Heart right ventricle (tissue), 16 donors: ENCODE measurements around the gene SMPDL3A. TPM values are rescaled to one million over a fixed set of nuclear protein-coding genes. Genes with fewer than 3 reads are reported as not detected.

Experiments
- ATAC-seq, 8 donors: fragments of 200-7000 bp; cut with Tn5 transposase; one replicate each; pipeline ENCODE4 v1.9.1; 2020; ENCODE audit warnings: mild to moderate bottlenecking in 8 of 8, moderate library complexity in 8 of 8, moderate number of reproducible peaks in 1 of 8
- DNase-seq, 2 donors: peaks; one replicate each; pipeline ENCODE4 v3.0.0-alpha.2; 2020
- H3K27ac ChIP-seq, 10 donors: fragments of 200-600 bp; sonication (generic) in 2 of 10; one replicate each; pipeline versions ENCODE4 v1.5.0 to v1.8.0; 2020 to 2022; ENCODE audit warnings: mild to moderate bottlenecking in 3 of 10
- H3K27me3 ChIP-seq, 7 donors: fragments of 200-600 bp; one replicate each; pipeline ENCODE4 v1.8.0; 2021 to 2022; ENCODE audit warnings: mild to moderate bottlenecking in 2 of 7
- H3K36me3 ChIP-seq, 9 donors: fragments of 200-600 bp; sonication (generic) in 1 of 9; one replicate each; pipeline versions ENCODE4 v1.5.0 to v1.8.0; 2020 to 2022; ENCODE audit warnings: mild to moderate bottlenecking in 2 of 9
- H3K4me1 ChIP-seq, 9 donors: fragments of 200-600 bp; sonication (generic) in 1 of 9; one replicate each; pipeline versions ENCODE4 v1.5.0 to v1.8.0; 2020 to 2022; ENCODE audit warnings: mild to moderate bottlenecking in 4 of 9
- H3K4me3 ChIP-seq, 10 donors: fragments of 200-600 bp; sonication (generic) in 2 of 10; one replicate each; pipeline versions ENCODE4 v1.5.0 to v1.8.0; 2020 to 2022; ENCODE audit warnings: mild to moderate bottlenecking in 7 of 10, moderate library complexity in 2 of 10
- H3K9me3 ChIP-seq, 11 donors: fragments of 200-600 bp in 10 of 11; sonication (generic) in 2 of 11; one replicate each; pipeline versions ENCODE4 v1.5.0 to v1.8.0; 2013 to 2022; ENCODE audit warnings: mild to moderate bottlenecking in 2 of 11, control low read depth in 1 of 11, moderate library complexity in 1 of 11
- WGBS, 2 donors: extraction: QIAGEN DNeasy Blood & Tissue Kit; methylation state at CpG; one replicate each; pipeline ENCODE4 v1.1.7; 2013; ENCODE audit warnings: inconsistent platforms in 1 of 2; 5-methylcytosine and 5-hydroxymethylcytosine counted together
- intact Hi-C, 10 donors: fragments of 100-400 bp; cut with DNase I; formaldehyde crosslinking; loops; one replicate each; pipeline versions ENCODE4 v1.11.1 to v1.14.2; 2022
- polyA plus RNA-seq, 2 donors: library from polyadenylated mRNA; stranded (reverse); fragments of 200-250 nt; gene quantifications; one replicate each; pipeline ENCODE4 v1.2.3, GENCODE V29; 2013
- total RNA-seq, 10 donors: library from RNA; stranded (reverse); fragmentation: NEBNext Ultra II Directional in 3 of 10; extraction: Animal tissue kit (Norgen Biotek cat#: 25700) in 3 of 10; gene quantifications; one replicate each; pipeline versions ENCODE4 v1.2.1 to v1.2.4, GENCODE V29; 2021 to 2023
- TF ChIP-seq, protein P1 (sequence below), 9 donors: fragments of 200-600 bp; sonication (generic) in 2 of 9; IDR thresholded peaks; one replicate each; pipeline versions ENCODE4 v1.5.0 to v1.8.0; 2021 to 2022; ENCODE audit warnings: antibody characterized with exemption in 9 of 9, mild to moderate bottlenecking in 5 of 9, moderate library complexity in 1 of 9
- donor health status: Arrhythmogenic right ventricular cardiomyopathy.
- donor health status: ischemic (EF 13 %, LVEDD 7.1; RV severe dilation, severe dysfunction).
- donor health status: healthy with polysubstance abuse.
- donor health status: DM: no; HTN: yes; CAD: no.
- donor health status: DM: no; HTN: no; CAD: no.
- donor health status: ischemic (EF 25% LVEDD 6.9; RV normal size, moderate dysfunction).
- donor health status: ischemic (EF 25% LVEDD 5.7; RV mildly dilated, moderate dysfunction).
- donor health status: healthy.
- donor health status: DM: yes; HTN: yes; CAD: no.
- donor health status: Ischemic cardiomyopathy.
- donor health status: ischemic (EF 35%, LVEDD 5.7; RV mildly dilated, moderate dysfunction).
- donor health status: nonischemic (EF 11% LVEDD 7.7; RV severe dilation, severe dysfunction).
- donor health status: DM: yes; HTN: yes; CAD: no.
- donor health status: PGD.
- donor health status: ischemic (EF 29% LVEDD 5.4; RV normal size, mild dysfunction).
- donor health status: nonischemic (EF 23%, LVEDD 6.1; RV moderate dilation, normal function).

The SMPDL3A gene
- total and polyA plus RNA-seq, 12 donors, result 2.5 to 6.7 (median 3.9) TPM

DNA sequence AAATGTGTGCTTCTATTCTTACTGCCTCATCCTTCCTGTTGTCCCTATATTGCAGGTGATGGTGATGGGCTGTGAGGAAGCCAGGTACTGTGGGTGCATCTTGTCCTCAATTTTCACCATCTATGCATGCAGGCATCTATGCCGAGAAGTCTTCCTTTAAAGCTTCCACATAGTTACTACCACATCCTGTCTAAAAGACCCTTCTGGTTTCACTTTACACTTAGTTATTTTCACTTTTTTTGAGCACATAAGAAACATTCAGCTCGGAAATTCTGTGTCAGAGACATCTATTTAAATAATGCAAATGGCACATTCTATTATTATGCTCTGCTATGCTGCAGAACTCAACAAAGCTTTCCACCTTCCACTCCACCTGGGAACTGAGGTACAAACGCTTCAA, 37.7 kb upstream of the SMPDL3A start:
- TF ChIP-seq, protein P1, sequence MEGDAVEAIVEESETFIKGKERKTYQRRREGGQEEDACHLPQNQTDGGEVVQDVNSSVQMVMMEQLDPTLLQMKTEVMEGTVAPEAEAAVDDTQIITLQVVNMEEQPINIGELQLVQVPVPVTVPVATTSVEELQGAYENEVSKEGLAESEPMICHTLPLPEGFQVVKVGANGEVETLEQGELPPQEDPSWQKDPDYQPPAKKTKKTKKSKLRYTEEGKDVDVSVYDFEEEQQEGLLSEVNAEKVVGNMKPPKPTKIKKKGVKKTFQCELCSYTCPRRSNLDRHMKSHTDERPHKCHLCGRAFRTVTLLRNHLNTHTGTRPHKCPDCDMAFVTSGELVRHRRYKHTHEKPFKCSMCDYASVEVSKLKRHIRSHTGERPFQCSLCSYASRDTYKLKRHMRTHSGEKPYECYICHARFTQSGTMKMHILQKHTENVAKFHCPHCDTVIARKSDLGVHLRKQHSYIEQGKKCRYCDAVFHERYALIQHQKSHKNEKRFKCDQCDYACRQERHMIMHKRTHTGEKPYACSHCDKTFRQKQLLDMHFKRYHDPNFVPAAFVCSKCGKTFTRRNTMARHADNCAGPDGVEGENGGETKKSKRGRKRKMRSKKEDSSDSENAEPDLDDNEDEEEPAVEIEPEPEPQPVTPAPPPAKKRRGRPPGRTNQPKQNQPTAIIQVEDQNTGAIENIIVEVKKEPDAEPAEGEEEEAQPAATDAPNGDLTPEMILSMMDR (IDR thresholded peaks at IDR 0.05), result no peak

DNA sequence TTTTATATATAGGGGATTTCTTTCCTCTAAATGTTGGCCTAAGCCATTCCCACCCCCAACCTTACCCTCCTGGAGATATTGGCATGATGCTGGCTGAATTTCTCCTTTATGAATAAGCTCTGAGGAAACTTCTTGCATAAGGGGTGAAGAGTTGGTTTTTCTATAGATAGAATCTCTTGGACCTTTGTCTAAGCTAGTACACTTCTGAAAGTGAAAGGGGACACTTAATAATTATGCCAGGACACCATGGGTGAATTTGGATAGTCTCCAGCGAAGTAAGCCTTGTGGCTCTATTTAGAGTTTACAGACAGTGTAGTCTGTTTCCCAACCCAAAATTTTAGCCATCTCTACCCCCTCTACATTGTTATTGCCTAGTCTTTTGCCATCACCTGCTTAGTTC, 36.6 kb upstream of the SMPDL3A start:
- TF ChIP-seq, protein P1 (IDR thresholded peaks at IDR 0.05), result no peak
- Histone ChIP-seq H3K27ac (no peak overlapping the region), H3K9me3 (no peaks in the 10 kb centered on the region), H3K36me3 (no peaks in the 10 kb centered on the region), H3K4me3 (no peak overlapping the region), H3K27me3 (no peaks in the 10 kb centered on the region), H3K4me1 (peaks cover 0 to 20% (median 0%) of the 10 kb centered on the region in 9 donors)
- DNase-seq (no peak), ATAC-seq (no peak)
- intact Hi-C loops, result no loop called here
- 51 to 64% methylated on average over 1 of the region's 1 CpG for WGBS, 2 donors

More for the DNA sequence above, 37.7 kb upstream of the SMPDL3A start:
- Histone ChIP-seq H3K27ac (no peak overlapping the region), H3K27me3 (peaks cover 0 to 4% (median 0%) of the 10 kb centered on the region in 7 donors), H3K36me3 (no peaks in the 10 kb centered on the region), H3K9me3 (no peaks in the 10 kb centered on the region), H3K4me3 (no peak overlapping the region), H3K4me1 (peaks cover 0 to 20% (median 0%) of the 10 kb centered on the region in 9 donors)
- 64% methylated on average over 3 of the region's 3 CpGs for WGBS, 2 donors
- DNase-seq (no peak), ATAC-seq (no peak)
- intact Hi-C loops, result no loop called here

DNA sequence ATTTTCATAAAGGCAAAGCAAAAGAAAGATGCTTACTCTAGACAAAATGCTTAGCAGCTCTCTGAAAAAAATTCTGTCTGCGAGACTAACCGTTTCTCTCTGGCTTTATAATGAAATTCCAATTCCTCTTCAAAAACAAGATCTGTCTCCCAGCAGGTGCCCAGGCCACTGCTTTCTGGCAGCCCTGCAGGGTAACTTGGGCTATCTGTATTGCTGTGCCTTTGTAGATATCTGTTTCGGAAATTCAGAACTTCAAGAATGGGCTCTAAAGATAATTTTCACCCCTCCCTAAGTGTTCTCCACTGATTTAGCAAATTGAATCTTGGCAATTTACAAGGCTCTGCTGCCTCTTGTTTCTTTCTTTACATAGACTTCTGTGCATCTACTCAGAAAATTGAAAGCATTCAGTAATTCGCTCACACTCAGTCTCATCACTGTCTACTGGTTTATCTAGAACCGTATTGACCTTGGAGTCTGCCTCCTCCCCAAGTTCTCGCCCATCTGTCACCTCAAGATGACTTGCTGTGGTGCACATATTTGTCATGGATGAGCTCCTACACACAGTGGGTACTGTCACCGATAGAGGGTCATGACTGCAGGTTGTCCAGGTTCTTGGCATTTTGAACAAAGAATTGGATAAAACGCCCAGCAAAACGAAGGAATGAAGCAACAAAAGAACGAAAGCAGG, 35.9 kb upstream of the SMPDL3A start:
- H3K27me3 ChIP-seq, result no peaks in the 10 kb centered on the region
- TF ChIP-seq, protein P1 (IDR thresholded peaks at IDR 0.05), result no peak
- ATAC-seq (no peak), DNase-seq (no peak)
- peak overlapping the region in 2 of 10 donors; percentile 7 to 28 for H3K4me3 ChIP-seq
- peak overlapping the region in 1 of 10 donors; percentile 37 for H3K27ac ChIP-seq
- intact Hi-C loops, result no loop called here
- WGBS, 2 donors, result 77% methylated on average over 10 of the region's 10 CpGs
- no peaks in the 10 kb centered on the region for H3K36me3 ChIP-seq
- no peaks in the 10 kb centered on the region for H3K9me3 ChIP-seq
- peaks cover 0 to 20% (median 0%) of the 10 kb centered on the region in 9 donors for H3K4me1 ChIP-seq

DNA sequence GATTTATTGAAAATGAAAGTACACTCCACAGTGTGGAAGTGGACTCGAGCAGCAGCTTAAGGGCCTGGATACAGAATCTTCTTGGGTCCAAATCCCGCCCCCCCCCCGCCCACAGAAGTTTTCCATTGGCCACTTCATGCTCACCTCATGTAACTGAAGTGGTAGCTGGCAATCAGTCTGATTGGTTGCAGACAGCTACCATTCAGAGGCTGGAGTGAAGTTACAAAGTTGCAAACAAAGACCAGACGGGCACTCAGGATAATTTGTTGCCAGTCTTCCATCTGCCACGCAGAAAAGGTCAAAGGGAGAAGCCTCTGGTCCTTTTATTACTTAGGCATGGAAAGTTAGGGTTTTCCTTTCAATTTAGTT, 35.4 kb upstream of the SMPDL3A start:
- no peaks in the 10 kb centered on the region for H3K36me3 ChIP-seq
- intact Hi-C loops, result no loop called here
- TF ChIP-seq, protein P1 (IDR thresholded peaks at IDR 0.05), result no peak
- ATAC-seq (peak in 3 of 8 donors; percentile 23 to 48 (median 35)), DNase-seq (no peak)
- H3K27ac ChIP-seq, result peak overlapping the region in 1 of 10 donors; percentile 37
- H3K4me1 ChIP-seq, result peaks cover 0 to 24% (median 0%) of the 10 kb centered on the region in 9 donors
- 31 to 32% methylated on average over 5 of the region's 5 CpGs for WGBS, 2 donors
- H3K27me3 ChIP-seq, result no peaks in the 10 kb centered on the region
- no peaks in the 10 kb centered on the region for H3K9me3 ChIP-seq
- peak overlapping the region in 3 of 10 donors; percentile 4 to 28 (median 9) for H3K4me3 ChIP-seq
